NCI-H345 treated with DMSO at 0.1 percent for 48 hours (cell line): ENCODE data around the gene CACNB4.

Source experiments
- DNase-seq: peaks from one replicate; lab custom pipeline; 2025; ENCODE audit not compliant: unreplicated experiment; lab: John Stamatoyannopoulos, UW

The CACNB4 gene

DNA sequence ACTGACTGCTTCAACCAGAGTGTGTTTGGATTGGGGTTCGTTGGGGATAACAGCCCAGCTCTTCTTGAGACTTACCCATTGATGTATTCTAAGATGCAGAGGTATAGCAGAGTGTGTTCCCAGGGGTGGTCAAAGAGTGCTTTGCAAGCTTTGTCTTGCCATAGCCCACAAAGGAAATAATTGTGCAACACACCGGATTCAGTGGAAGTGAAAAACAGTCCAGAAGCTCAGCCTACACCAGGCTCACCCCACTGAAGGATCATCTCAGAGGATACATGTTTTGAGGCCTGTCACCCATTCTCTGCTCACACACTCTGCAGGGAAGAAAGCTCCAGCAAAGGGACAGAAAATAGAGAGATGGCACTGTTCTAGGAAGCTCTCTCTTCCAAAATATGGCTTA is 9.6 kb downstream of the CACNB4 start:
- no peak for DNase-seq

DNA sequence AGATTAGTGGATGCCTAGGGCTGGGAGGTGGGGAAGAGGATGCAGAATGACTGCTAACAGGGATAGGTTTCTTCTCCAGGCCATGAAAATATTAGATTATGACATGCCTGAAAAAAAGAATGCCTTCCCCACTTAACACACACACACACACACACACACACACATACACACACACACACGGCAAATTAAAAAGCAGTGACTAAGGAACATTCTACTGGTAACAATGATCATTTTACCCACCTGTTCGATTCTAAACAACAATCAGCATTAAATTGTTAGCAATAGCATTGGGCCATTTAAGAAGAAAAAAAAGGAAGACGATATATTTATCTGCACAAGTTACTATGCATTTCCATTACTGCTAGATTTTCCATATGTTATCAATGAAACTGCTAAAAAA is 10.8 kb downstream of the CACNB4 start:
- DNase-seq, result no peak

DNA sequence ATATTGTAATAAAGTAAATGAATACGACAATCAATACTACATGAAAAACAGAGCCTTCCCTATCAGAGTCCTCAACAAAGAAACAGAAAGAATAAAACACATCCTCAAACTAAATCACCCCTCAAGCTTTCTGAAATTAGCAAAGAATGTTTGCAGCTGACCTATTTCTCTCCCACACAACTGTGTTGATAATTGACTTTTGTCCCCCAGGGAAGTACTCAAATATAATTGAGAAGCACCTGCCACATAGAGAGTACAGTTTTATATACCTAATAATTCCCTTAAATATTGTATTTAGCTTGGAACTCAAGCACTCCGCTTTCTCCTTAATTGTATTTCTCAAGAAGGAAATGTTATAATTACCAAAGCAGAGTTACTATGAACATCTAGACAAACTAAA is 12.6 kb downstream of the CACNB4 start:
- DNase-seq, result no peak

DNA sequence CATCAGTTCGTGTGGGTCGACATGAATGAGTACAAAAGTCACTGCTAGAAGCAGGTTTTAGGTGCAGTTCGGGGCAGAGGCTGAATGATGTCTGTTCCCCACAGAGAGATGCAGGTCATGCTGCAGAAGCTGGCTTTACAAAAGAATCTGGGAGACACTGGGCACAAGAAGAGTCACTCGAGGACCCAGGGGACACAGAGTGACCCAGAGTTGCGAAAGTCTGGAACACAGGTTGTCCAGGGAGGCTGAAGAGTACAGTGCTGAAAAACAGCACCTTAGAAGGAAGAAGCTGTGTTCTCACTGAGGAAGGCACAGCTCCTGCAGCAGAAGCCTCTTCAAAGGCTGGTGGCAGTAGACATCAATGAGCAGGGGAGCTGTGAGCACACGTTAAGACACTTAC is 14.8 kb downstream of the CACNB4 start:
- DNase-seq, result no peak

DNA sequence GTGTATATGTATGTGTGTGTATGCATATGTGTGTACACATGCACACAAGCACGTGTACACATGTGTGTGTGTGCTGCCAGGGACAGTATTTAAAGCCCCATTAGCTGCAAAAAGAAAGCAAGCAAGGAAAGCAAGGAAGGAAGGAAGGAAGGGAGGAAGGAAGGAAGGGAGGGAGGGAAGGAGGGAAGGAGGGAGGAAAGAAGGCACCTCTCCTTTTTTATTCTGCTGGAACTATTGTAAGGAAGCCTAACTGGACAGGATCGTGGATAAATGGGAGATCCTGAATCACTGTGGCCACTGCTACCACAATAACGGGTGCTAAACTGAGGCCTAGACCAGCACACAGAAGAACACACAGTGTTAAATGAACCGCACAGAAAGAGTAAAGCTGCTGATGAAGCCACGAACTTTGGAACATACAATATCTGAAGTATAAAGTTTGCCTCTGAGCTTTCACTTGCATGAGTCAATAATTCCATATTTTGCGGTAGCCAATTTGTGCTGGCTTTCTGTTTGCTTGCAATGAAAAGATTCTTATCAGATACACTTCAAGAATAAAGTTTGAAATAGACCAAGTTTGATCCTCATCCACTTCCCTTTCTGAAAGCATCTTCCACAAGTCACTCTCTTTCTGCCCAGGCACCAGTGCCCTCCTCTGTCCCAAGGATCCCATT is 15.5 kb downstream of the CACNB4 start:
- DNase-seq, result no peak

DNA sequence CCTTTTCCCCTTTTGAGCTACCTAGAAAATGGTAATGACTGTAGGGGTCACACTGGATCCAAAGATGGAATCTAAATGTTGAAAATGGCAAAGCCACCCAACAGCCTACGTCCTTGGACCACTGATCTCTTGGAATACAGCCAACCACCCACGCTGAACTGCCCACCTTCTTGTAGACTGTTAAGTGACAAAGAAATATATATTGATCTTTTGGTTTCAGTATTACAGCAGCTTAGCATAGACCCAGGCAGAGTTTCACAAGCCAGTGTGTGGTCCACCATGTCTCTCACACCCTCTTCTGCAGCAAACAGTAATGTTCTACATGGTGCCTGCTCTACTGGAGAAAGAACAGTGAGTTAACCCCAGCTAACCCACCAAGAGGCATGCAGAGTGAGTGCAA is 20.2 kb downstream of the CACNB4 start:
- no peak for DNase-seq

DNA sequence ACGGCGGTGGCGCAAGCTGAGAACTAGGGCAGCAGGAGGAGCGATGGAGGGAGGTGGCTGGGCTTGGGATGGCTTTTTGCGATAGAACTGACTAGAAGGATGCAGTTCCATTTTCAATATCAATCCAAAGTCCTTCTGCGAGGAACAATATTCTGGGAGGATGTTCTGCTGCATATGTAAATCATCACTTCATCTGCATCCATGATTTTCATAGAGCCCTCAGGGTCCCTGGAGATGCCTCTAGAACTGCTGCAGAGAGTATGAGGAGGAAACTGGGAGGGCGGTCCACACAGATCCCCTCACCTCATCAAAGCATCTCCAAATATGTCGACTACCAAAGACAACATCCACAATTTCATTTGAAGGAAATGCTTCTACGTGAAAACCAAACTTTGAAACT is 20.8 kb downstream of the CACNB4 start:
- DNase-seq, result no peak

DNA sequence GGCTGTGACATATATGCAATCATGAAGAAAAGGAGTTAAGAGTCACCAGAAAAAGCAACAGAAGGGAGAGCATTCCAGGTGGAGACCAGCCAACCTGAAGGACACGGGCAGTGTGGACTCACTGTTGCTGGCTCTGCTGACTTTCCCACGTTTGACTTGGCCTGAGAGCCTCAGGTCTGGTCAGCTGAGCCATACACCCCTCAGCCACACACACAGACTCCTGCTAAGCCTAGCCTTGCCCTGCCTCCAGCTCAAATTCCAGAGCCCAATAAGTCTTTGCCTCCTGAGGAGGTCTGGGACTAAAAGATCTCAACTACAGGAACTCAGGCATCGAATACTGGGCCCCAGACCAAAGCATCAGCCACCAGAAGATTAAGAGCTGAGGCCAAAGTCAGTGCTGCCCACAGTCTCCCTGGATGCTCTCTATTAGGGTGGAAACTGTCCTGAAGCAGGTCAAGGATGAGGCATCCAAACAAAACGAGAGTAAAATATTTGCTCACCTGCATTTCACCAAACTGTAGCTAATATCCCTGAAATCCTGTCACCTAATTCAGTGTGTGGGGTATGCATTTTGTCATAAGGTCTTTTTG is 23.3 kb downstream of the CACNB4 start:
- no peak for DNase-seq

DNA sequence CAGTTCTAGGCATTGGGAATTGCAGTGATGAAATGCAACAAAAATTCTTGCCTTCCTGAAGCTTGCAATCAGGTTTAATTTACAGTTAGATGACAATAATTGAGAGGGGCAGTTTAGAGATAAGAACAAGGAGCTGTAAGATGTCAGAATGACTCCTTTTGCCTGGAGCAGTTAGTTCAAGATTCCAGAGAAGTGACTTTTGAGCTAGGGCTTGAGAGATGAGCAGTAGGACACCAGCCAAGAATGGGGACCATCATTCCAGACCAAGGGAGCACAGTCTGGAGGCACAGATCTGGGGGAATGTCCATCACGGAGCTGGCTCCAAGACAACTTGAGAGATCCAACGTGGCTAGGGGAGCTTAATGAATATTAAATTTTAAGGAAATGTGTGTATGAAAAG is 26.8 kb downstream of the CACNB4 start:
- no peak for DNase-seq

DNA sequence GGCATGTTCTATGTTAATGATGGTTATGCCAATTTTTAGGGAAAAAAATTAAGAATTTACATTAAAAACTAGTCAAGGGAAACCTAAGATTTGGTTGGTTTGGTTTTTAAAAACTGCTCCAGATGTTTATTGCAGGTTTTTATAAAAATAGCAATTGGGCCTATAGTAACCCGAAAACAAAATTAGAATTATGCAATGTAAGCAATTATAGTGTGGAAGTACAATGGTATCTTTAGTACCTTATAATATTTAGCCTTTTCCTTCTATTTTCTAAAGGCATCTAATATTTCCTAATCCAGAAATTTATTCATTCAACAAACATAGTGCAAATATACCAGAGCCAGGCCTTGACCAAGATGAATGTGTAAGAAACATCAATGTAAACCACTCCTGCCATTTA is 27.3 kb downstream of the CACNB4 start:
- no peak for DNase-seq

DNA sequence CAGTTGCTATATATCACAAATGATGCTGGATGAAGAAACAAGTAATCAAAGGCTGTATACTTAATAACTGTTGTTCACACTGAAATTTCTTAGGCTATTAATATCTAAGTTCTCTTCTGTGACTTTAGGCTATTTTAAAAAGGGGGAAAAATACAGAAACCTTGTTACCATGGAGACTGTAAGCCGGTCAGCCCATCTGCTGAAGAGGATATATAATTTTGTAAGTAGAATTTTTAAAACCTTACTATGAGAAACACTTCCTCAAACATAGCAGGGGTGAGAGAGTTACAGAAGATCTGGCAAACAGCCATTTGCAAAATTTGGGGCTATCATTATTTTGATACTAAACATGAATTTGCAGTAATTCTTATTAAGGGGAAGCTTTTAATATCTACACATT is 27.8 kb downstream of the CACNB4 start:
- DNase-seq, result no peak

DNA sequence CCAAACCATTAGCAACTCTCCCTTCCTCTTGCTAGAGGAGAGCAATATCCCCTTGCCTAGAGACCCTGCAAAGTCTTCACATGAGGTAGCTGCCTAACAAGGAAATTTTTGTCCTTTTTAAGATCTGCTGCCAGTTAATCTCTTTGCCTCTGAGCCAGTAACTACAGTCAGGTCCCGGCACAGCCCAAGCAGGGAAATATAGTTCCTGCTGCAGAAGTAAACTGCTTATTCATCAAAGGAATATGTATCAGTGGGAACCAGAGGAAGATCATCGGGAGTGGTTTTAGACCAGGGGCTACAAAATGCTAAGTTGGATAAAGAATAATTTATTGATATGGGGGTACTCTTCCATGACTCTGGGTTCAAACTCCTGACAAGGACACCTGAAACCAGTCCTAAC is 30.6 kb downstream of the CACNB4 start:
- no peak for DNase-seq

DNA sequence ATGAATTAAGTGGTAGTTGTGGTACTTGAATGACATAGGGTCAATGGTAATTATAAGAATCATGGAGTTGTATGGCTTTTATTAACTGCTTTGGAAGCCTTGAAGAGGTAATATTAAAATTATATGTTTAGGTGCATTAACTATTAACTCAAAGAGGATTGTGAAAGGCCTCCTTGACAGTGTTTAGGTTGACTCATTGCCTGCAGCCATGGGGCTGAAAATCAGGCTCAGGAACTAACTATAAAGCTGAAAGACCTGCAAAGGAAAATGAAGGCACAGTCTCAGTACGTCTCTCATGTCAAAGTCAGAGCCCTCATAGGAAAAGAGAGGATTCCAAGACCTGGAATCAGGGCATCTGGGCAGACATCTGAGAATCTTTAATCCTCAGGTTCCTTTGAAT is 31.0 kb downstream of the CACNB4 start:
- DNase-seq, result no peak

DNA sequence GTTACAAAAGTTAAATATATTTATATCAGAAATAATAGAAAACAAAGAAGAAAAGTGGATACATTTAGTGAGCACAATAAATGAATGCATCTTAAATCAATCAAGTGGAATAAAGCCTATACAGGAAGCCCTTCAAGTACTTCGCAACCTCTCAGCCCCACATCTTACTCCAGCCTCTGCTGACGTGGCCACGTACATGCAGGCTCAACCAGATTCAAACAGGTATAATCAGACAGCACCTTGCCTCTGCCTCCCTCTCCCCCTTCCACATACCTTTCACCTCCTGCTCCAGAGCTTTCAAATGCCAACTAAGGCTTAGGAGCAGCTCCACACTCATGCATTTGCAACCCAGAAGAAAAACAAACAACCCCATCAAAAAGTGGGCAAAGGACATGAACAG is 32.9 kb downstream of the CACNB4 start:
- no peak for DNase-seq

DNA sequence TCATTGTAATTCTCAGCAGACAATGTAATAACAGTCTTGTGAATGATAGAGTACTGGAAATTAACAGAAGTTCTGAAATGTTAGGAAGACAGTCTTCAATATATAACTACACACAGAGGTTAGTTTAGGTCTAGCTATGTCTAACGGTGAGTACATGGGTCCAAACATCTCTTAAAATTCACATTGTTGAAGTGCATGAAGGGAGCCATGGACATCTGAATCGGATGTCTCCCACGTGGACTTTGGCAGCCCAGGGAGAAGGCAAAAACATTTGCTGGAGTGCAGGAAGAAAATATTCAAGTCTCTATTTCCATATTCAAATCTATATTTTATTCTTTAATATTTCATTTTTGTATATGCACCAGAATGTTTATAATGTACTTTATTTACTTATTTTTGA is 34.8 kb downstream of the CACNB4 start:
- DNase-seq, result no peak

DNA sequence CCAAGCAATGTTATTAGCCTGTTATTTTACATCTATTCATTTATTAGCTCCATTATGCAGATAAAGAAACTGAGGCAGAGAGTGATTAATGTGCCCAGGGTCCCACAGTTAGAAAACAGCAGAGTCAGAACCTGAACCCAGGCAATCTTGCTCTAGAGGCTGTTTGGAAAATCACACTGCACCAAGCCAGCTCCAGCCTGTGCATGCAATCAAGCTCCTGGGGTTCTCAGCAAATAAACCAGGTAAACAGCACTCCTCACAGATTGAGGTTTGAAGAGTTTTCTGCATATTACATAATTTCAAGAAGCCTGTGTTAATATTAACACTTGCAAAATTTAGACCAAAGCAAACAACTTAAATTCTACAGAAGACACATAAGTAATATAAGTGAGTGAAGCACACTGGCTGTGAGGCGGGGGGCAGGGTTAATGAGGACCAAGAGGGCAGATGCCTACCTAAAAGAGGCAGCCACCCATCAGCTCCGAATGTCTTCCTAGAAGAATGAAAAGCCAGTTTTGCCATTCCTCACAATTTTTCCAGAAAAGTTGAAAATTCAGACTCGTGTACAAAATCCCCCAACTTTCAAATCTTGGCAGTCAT is 35.4 kb downstream of the CACNB4 start:
- no peak for DNase-seq

DNA sequence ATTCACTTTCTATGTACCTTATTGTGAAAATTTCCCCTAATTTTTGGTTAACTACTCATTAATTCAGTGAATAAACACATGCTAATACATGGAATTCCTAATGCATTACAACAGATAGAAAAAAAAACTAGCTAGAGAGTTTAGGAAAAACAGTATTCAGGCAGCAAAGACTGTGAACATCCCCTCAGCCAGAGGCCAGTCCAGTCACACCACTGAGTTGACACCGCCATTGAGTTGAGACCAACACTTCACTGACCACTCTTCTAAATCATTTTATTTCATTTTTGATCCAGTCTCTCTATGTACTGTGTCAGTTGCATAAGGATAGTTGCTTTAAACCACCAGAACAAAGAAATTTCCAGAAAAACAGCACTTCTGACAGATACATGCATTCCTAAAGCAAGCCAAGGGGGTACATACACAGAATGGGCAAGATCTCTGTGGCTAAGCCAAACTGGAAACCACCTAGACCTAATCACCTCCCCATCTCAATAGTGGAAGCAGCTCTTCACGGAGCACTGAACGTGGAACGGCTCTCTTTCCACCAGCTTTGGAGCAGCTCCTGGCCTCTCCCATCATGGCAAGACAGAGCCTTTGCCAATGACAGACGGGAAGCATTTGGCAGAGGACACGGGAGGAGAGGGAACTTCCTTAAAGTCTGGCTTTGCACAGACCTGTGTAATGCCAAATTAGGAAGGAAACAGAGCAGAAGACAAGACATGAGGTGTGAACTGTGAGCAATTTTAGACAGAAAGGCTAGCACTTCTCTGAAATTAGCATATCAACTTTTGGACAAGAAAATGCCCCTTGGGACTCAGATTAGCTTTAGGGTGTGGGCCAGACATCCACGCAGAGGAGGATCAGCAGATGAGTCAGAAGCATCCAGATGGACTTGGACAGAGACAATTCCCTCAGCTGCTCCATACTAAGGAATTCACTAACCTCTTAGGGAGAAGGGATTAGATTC is 36.4 kb downstream of the CACNB4 start:
- DNase-seq, result no peak

DNA sequence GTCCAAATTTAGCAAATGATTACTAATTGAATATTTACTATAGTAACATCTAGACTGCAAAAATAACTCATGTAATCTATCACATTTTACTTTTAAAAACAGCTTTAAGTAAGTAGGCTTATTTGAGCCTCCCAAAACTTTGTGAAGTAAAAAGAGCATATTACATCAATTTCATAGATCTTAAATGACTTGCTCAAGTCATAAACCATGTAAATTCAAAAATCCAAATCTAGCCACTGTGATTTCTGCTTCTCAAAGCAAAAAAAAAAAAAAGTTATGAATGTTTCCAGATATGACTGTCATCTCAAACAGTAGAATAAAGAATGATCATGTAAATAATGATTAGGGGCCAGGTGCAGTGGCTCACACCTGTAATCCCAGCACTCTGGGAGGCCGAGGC is 37.5 kb downstream of the CACNB4 start:
- DNase-seq, result no peak

DNA sequence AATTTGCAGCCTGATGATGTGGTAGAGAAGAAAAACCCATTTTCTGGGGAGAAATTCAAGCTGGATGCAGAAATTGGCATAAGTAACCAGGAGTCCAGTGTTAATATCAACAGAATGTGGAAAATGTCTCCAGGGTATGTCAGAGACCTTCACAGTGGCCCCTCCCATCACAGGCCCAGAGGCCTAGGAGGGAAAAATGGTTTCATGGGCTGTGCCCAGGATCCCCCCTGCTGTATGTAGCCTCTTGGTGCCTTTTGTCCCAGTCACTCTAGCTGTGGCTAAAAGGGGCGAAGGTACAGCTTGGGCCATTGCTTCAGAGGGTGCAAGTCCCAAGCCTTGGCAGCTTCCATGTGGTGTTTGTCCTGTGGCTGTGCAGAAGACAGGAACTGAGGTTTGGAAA is 40.2 kb downstream of the CACNB4 start:
- DNase-seq, result no peak

DNA sequence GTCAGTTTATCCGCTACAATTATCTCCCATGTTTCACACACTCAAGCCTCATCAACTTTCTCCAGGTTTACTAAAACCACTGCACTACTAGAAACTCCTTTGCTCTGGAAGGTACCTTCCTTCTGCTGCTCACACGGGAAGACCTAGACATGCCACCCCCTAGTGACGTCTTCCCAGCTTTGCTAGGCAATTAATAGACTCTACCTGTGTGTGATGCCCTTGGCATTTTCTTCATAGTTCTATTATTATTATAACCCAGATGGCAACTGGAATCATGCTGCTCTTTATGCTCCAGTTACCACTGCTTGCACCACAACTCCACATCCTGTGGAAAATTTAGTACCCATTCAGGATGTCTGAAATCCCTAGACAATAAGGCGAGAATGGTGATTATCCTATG is 42.4 kb downstream of the CACNB4 start:
- DNase-seq, result no peak

DNA sequence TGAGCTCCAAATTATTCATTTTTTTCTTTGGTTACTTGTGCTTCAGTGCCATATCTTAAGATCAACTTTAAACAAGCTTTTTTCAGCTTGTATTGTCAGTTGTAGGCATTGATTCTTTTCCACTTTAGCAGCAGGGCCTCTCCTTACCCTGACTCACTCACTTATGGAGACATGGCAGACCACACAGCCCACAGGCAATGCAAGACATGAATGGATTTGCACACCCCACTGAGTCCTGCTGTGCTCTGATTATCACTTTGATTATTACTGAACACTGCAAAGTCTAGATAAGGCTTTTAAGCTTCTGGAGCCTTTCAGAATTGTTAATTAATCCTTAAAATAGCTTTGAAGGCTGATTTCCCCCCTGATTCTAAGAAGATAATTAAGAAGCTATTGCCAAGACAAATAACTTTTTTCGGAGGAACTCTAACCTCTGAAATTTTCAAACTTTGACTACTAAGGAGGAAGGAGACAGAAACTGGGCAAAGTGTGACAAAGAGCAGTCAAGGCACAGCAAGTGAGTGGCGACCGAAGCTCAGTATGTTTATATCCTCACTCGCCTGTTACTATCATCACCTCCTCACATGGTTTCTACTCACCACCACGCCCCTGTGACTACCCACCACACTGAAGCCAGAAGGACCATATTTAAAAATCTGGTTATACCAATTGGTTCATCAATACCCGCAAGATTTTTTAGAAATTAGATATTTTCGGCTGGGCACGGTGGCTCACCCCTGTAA is 43.3 kb downstream of the CACNB4 start:
- DNase-seq, result no peak
